ENCODE measurements around the gene MIER2. TPM values are rescaled to one million over a fixed set of nuclear protein-coding genes. Genes with fewer than 3 reads are reported as not detected.

Gene MIER2
- total and polyA plus RNA-seq, 2 donors (not counting 1 experiment from before 2014, with no cell fraction given): 10.5 to 19.7 TPM

DNA sequence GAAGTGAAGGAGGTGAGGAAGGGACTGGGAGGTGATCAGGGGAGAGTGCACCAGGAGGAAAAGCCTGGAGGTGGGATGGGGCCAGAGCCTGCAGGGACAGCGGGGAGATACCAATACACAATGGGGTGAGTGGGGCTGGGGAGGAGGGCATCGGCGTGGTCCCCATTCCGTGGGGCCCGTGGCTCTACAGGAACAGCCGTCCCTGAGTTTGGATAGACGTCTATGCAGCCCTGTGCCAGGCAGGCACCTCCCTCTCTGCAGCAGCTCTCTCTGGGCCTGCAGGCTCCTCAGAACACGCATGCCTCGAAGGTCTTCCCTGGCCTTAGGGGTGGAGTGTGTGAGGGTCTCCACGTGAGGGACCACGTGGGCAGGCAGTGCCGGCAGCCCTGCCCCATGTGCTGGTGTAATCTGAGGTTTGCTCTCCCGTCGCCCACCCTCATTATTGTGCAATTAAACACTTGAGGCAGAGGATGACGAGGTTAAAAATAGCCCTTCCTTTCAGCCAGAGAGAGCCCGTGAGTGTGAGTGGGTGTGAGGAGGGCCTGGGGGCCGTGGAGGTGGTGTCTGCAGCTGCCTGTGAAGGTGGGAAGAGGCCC lies 47.9 kb upstream of the MIER2 start:
- Histone ChIP-seq H3K4me2 (replicated peaks; ENCODE audit: low read depth, low read length, poor library complexity, severe bottlenecking) (no peak overlapping the region), H3K27ac (ENCODE audit: low read length in 2 of 2) (no peak overlapping the region), H3K36me3 (replicated peaks in 1 of 2; ENCODE audit: control extremely low read depth in 1 of 2, control insufficient read depth in 1 of 2, extremely low read depth in 1 of 2, insufficient read depth in 2 of 2, low read length in 1 of 2) (no peaks in the 10 kb centered on the region), H3K79me2 (ENCODE audit: control insufficient read depth, insufficient read depth, low read length) (no peaks in the 10 kb centered on the region), H2AFZ (ENCODE audit: insufficient read depth, low read depth, low read length, poor library complexity, severe bottlenecking) (no peak overlapping the region), H3K27me3 (replicated peaks in 1 of 4; ENCODE audit: control extremely low read depth in 1 of 4, control insufficient read depth in 3 of 4, insufficient read depth in 4 of 4, low read length in 3 of 4) (peaks cover 0 to 8% (median 0%) of the 10 kb centered on the region in 4 experiments), H3K4me1 (ENCODE audit: control insufficient read depth in 2 of 2, insufficient read depth in 2 of 2, low read length in 2 of 2) (no peaks in the 10 kb centered on the region), H3K9ac (ENCODE audit: low read length) (no peak overlapping the region), H4K20me1 (ENCODE audit: control insufficient read depth, insufficient read depth, low read length, poor library complexity, severe bottlenecking) (no peaks in the 10 kb centered on the region), H3K4me3 (ENCODE audit: control extremely low read depth in 1 of 5, extremely low read depth in 1 of 5, insufficient read depth in 1 of 5, low read depth in 2 of 5, low read length in 4 of 5) (no peak overlapping the region), H3K9me3 (ENCODE audit: control extremely low read depth in 1 of 3, control insufficient read depth in 2 of 3, insufficient read depth in 1 of 3, low read length in 2 of 3) (peaks cover 0 to 29% (median 0%) of the 10 kb centered on the region in 3 donors)
- H3K4me3 Mint-ChIP-seq: no peak overlapping the region
- peaks cover 7% of the 10 kb centered on the region for H3K27me3 Mint-ChIP-seq
- ATAC-seq (ENCODE audit: low read depth): no peak
- H3K9me3 Mint-ChIP-seq (ENCODE audit: insufficient read depth): no peaks in the 10 kb centered on the region
- ChIA-PET CTCF (no interaction called here), POLR2A (no interaction called here)
- H3K4me1 Mint-ChIP-seq: no peaks in the 10 kb centered on the region
- no peak overlapping the region for H3K27ac Mint-ChIP-seq
- TF ChIP-seq EZH2 (IDR thresholded peaks at IDR 0.05; ENCODE audit: borderline replicate concordance, insufficient read depth, low read depth, low read length, poor library complexity, severe bottlenecking): no peak
- TF ChIP-seq, protein P1, sequence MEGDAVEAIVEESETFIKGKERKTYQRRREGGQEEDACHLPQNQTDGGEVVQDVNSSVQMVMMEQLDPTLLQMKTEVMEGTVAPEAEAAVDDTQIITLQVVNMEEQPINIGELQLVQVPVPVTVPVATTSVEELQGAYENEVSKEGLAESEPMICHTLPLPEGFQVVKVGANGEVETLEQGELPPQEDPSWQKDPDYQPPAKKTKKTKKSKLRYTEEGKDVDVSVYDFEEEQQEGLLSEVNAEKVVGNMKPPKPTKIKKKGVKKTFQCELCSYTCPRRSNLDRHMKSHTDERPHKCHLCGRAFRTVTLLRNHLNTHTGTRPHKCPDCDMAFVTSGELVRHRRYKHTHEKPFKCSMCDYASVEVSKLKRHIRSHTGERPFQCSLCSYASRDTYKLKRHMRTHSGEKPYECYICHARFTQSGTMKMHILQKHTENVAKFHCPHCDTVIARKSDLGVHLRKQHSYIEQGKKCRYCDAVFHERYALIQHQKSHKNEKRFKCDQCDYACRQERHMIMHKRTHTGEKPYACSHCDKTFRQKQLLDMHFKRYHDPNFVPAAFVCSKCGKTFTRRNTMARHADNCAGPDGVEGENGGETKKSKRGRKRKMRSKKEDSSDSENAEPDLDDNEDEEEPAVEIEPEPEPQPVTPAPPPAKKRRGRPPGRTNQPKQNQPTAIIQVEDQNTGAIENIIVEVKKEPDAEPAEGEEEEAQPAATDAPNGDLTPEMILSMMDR (IDR thresholded peaks at IDR 0.05): no peak
- intact Hi-C loops (cut with micrococcal nuclease): no loop called here
- 68% methylated on average over 8 of the region's 17 CpGs for WGBS (ENCODE audit: insufficient coverage)
- no peak for DNase-seq

DNA sequence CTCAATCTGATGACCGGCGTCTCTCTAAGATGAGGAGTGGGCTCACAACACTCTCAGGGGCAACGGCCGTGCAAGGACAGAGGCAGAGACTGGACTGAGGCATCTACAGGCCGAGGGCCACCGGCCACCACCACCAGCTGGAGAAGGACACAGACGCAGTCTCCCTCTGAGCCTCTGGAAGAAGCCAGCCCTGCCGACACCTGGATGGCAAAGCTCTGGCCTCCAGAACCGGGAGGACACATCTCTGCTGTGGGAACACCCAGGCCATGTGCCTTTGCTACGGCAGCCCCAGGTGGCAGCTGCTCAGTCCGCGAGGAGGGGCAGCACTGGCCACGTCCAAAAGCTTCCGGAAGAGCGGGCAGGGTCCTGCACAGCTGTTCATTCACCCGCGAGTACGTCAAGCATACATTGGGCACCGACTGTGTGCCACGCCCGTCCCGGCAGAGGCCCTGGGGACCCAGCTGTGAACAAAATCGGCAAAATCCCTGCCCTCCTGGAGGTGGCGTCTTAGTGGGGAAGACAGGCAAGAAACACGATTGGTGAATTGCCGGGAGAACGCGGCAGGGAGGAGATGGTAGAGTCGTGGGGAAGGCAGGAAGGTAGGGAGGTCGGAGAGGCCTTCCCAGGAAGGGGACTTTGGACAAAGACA lies 47.3 kb upstream of the MIER2 start:
- H3K9me3 ChIP-seq (ENCODE audit: control extremely low read depth in 1 of 3, control insufficient read depth in 2 of 3, insufficient read depth in 1 of 3, low read length in 2 of 3): peaks cover 0 to 30% (median 0%) of the 10 kb centered on the region in 3 donors
- intact Hi-C loops (cut with micrococcal nuclease): no loop called here
- H3K27me3 ChIP-seq (replicated peaks in 1 of 4; ENCODE audit: control extremely low read depth in 1 of 4, control insufficient read depth in 3 of 4, insufficient read depth in 4 of 4, low read length in 3 of 4): peaks cover 0 to 10% (median 0%) of the 10 kb centered on the region in 4 experiments
- H3K4me3 Mint-ChIP-seq: no peak overlapping the region
- no peak for ATAC-seq (ENCODE audit: low read depth)
- no peaks in the 10 kb centered on the region for H3K79me2 ChIP-seq (ENCODE audit: control insufficient read depth, insufficient read depth, low read length)
- CTCF ChIA-PET: no interaction called here
- no peak overlapping the region for H3K4me3 ChIP-seq (ENCODE audit: control extremely low read depth in 1 of 5, extremely low read depth in 1 of 5, insufficient read depth in 1 of 5, low read depth in 2 of 5, low read length in 4 of 5)
- H3K9ac ChIP-seq (ENCODE audit: low read length): no peak overlapping the region
- POLR2A ChIA-PET: no interaction called here
- H3K27me3 Mint-ChIP-seq: peaks cover 7% of the 10 kb centered on the region
- H3K27ac ChIP-seq (ENCODE audit: low read length in 2 of 2): no peak overlapping the region
- no peak overlapping the region for H3K27ac Mint-ChIP-seq
- H3K9me3 Mint-ChIP-seq (ENCODE audit: insufficient read depth): no peaks in the 10 kb centered on the region
- no peak for TF ChIP-seq EZH2 (IDR thresholded peaks at IDR 0.05; ENCODE audit: borderline replicate concordance, insufficient read depth, low read depth, low read length, poor library complexity, severe bottlenecking)
- TF ChIP-seq, protein P1 (IDR thresholded peaks at IDR 0.05): no peak
- no peaks in the 10 kb centered on the region for H3K4me1 ChIP-seq (ENCODE audit: control insufficient read depth in 2 of 2, insufficient read depth in 2 of 2, low read length in 2 of 2)
- WGBS (ENCODE audit: insufficient coverage): 91% methylated on average over 30 of the region's 30 CpGs
- no peak for DNase-seq
- no peak overlapping the region for H3K4me2 ChIP-seq (replicated peaks; ENCODE audit: low read depth, low read length, poor library complexity, severe bottlenecking)
- H4K20me1 ChIP-seq (ENCODE audit: control insufficient read depth, insufficient read depth, low read length, poor library complexity, severe bottlenecking): no peaks in the 10 kb centered on the region
- no peak overlapping the region for H2AFZ ChIP-seq (ENCODE audit: insufficient read depth, low read depth, low read length, poor library complexity, severe bottlenecking)
- H3K36me3 ChIP-seq (replicated peaks in 1 of 2; ENCODE audit: control extremely low read depth in 1 of 2, control insufficient read depth in 1 of 2, extremely low read depth in 1 of 2, insufficient read depth in 2 of 2, low read length in 1 of 2): no peaks in the 10 kb centered on the region
- no peaks in the 10 kb centered on the region for H3K4me1 Mint-ChIP-seq

All from B cell (primary cell).